Kidney (tissue), 14 donors: ENCODE results near the gene GPC6. TPM values are rescaled to one million over a fixed set of nuclear protein-coding genes. Genes with fewer than 3 reads are reported as not detected.

Experiments used
- DNase-seq, 5 donors: peaks; one replicate each; pipeline ENCODE4 v3.0.0-alpha.2; 2013 to 2020
- FAIRE-seq: peaks from 2 replicates; lab custom pipeline; 2012; peaks lifted over from hg19 to GRCh38; lab: Jason Lieb, UNC
- H3K27ac ChIP-seq, 2 donors: one replicate each; pipeline ENCODE4 v1.7.0; 2013; ENCODE audit warnings: low read depth in 2 of 2, low read length in 2 of 2, inconsistent platforms in 1 of 2
- H3K27me3 ChIP-seq: one replicate; pipeline ENCODE4 v1.7.1; 2013; ENCODE audit warnings: low read length, inconsistent platforms; ENCODE audit not compliant: control insufficient read depth, insufficient read depth
- H3K36me3 ChIP-seq, 3 donors: one replicate each; pipeline versions ENCODE4 v1.7.0 to v1.7.1; 2013; ENCODE audit warnings: low read length in 3 of 3, control low read depth in 1 of 3, inconsistent platforms in 1 of 3; ENCODE audit not compliant: insufficient read depth in 3 of 3, control insufficient read depth in 2 of 3
- H3K4me1 ChIP-seq, 3 donors: one replicate each; pipeline versions ENCODE4 v1.7.0 to v1.7.1; 2013; ENCODE audit warnings: low read length in 3 of 3, inconsistent platforms in 1 of 3, low read depth in 1 of 3; ENCODE audit not compliant: control insufficient read depth in 2 of 3, insufficient read depth in 2 of 3
- H3K4me3 ChIP-seq, 3 donors: one replicate each; pipeline versions ENCODE4 v1.7.0 to v1.8.1; 2013; ENCODE audit warnings: low read length in 3 of 3, control low read depth in 1 of 3, inconsistent platforms in 1 of 3
- H3K9ac ChIP-seq, 3 donors: one replicate each; pipeline versions ENCODE4 v1.7.0 to v1.7.1; 2013; ENCODE audit warnings: low read length in 3 of 3, control low read depth in 1 of 3, inconsistent platforms in 1 of 3
- H3K9me3 ChIP-seq, 3 donors: one replicate each; pipeline versions ENCODE4 v1.7.0 to v1.7.1; 2013; ENCODE audit warnings: low read length in 3 of 3, control low read depth in 1 of 3, inconsistent platforms in 1 of 3; ENCODE audit not compliant: control insufficient read depth in 2 of 3, insufficient read depth in 1 of 3
- intact Hi-C: fragments of 100-400 bp; cut with DNase I; formaldehyde crosslinking; loops from one replicate; pipeline ENCODE4 v1.11.1; 2022
- polyA plus RNA-seq: library from polyadenylated mRNA; stranded (reverse); fragments of 350-450 nt; fragmentation: Illumina TruSeq; extraction: RNeasy Lipid Tissue Mini Kit (QIAGEN cat#74804); gene quantifications from one replicate; pipeline ENCODE4 v1.2.3, GENCODE V29; 2014; ENCODE audit warnings: low read depth, low replicate concordance; ENCODE audit not compliant: insufficient read depth
- total RNA-seq: library from RNA; stranded (reverse); fragmentation: NEBNext Ultra II Directional; extraction: Animal tissue kit (Norgen Biotek cat#: 25700); gene quantifications from one replicate; pipeline ENCODE4 v1.2.1, GENCODE V29; 2021
- TF ChIP-seq, protein P1 (sequence below): IDR thresholded peaks from 3 replicates; pipeline ENCODE4 v1.5.1; 2012; ENCODE audit warnings: mild to moderate bottlenecking, moderate library complexity, borderline replicate concordance; ENCODE audit not compliant: insufficient read depth; ENCODE audit errors: extremely low read depth
- donor health status: control.
- donor health status: control.
- donor health status: control.
- donor health status: control.
- donor health status: control.
- donor health status: DM: yes; HTN: yes; CAD: no.
- donor health status: Normal renal cell carcinoma (clear cell type).

GPC6 gene
- total and polyA plus RNA-seq, 2 donors from 2014 or later: 6.2 to 15.5 TPM

DNA sequence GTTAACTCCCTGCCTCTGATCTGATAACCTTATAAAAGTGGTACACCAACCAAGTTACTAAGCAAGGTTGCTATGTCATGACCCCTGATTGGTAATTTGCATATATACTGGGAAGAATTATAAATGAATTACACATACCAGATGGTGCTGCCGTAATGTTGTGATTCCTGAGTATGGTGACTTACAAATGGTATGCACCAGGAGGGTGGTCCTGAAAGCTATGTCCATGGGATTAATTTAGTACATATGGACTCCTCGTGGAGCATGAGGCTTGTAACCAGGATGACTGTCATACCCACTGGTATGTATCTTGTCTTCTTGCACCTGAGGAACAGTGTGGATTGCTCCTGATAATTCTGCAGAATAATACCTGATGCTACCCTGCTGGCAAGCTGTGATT is 240.6 kb downstream of the GPC6 start:
- TF ChIP-seq, protein P1, sequence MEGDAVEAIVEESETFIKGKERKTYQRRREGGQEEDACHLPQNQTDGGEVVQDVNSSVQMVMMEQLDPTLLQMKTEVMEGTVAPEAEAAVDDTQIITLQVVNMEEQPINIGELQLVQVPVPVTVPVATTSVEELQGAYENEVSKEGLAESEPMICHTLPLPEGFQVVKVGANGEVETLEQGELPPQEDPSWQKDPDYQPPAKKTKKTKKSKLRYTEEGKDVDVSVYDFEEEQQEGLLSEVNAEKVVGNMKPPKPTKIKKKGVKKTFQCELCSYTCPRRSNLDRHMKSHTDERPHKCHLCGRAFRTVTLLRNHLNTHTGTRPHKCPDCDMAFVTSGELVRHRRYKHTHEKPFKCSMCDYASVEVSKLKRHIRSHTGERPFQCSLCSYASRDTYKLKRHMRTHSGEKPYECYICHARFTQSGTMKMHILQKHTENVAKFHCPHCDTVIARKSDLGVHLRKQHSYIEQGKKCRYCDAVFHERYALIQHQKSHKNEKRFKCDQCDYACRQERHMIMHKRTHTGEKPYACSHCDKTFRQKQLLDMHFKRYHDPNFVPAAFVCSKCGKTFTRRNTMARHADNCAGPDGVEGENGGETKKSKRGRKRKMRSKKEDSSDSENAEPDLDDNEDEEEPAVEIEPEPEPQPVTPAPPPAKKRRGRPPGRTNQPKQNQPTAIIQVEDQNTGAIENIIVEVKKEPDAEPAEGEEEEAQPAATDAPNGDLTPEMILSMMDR: no peak
- Histone ChIP-seq H3K36me3 (no peaks in the 10 kb centered on the region), H3K27ac (no peak overlapping the region), H3K4me1 (no peaks in the 10 kb centered on the region), H3K4me3 (no peak overlapping the region), H3K27me3 (no peaks in the 10 kb centered on the region), H3K9me3 (peaks cover 0 to 3% (median 0%) of the 10 kb centered on the region in 3 donors), H3K9ac (no peak overlapping the region)
- FAIRE-seq: no peak
- intact Hi-C loops: no loop called here
- DNase-seq: no peak

- intact Hi-C loops: no loop called here
- no peak overlapping the region for H3K9ac ChIP-seq
- H3K4me1 ChIP-seq: no peaks in the 10 kb centered on the region
- H3K27ac ChIP-seq: no peak overlapping the region
- no peak for DNase-seq
- H3K4me3 ChIP-seq: no peak overlapping the region
- FAIRE-seq: no peak
- H3K36me3 ChIP-seq: no peaks in the 10 kb centered on the region
- H3K9me3 ChIP-seq: peaks cover 0 to 3% (median 0%) of the 10 kb centered on the region in 3 donors
- TF ChIP-seq, protein P1: no peak
- no peaks in the 10 kb centered on the region for H3K27me3 ChIP-seq
These were observed 241.8 kb downstream of the GPC6 start for GRCh38 chr13:93468433-93468832.

DNA sequence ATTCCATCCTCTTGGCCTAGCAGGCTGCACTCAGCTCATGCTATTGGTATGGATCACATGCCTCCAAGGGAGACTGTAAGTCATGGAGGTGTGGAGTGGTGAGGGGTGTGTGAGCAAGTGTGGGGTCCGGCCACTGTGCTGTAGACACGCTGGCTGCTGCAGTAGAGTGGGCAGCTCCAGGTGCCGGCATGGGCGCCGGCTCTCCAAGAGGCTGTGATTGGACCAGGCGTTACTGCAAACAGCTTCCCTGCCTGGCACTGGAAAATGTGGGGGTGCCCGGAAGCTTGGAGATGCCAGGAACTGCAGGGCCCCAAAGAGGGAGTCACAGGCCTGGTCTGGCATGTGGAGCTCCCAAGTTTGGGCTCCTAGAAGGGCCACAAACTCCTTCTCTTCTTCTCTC is 245.7 kb downstream of the GPC6 start:
- FAIRE-seq (no peak), DNase-seq (no peak)
- TF ChIP-seq, protein P1: no peak
- no peak overlapping the region for H3K4me3 ChIP-seq
- H3K9ac ChIP-seq: no peak overlapping the region
- H3K4me1 ChIP-seq: no peaks in the 10 kb centered on the region
- intact Hi-C loops: no loop called here
- H3K9me3 ChIP-seq: peaks cover 0 to 3% (median 0%) of the 10 kb centered on the region in 3 donors
- H3K27ac ChIP-seq: no peak overlapping the region
- no peaks in the 10 kb centered on the region for H3K36me3 ChIP-seq
- no peaks in the 10 kb centered on the region for H3K27me3 ChIP-seq

- Histone ChIP-seq H3K4me3 (no peak overlapping the region), H3K4me1 (no peaks in the 10 kb centered on the region), H3K9me3 (peaks cover 0 to 3% (median 0%) of the 10 kb centered on the region in 3 donors), H3K27ac (no peak overlapping the region), H3K27me3 (no peaks in the 10 kb centered on the region), H3K9ac (no peak overlapping the region), H3K36me3 (no peaks in the 10 kb centered on the region)
- no peak for DNase-seq
- FAIRE-seq: no peak
- TF ChIP-seq, protein P1: no peak
- intact Hi-C loops: no loop called here
These were observed 246.2 kb downstream of the GPC6 start for GRCh38 chr13:93472814-93473296.
